ENCODE measurements around the gene TNS3.

The TNS3 gene

GRCh38 chr7:47428052-47428767, 153.7 kb downstream of the TNS3 start:
- H3K36me3 ChIP-seq (ENCODE audit: control insufficient read depth in 2 of 2, insufficient read depth in 2 of 2, low read length in 2 of 2) = peaks cover 0 to 13% of the 10 kb centered on the region in 2 donors
- no peak overlapping the region for H3K27ac ChIP-seq (ENCODE audit: low read length)
- H3K9me3 ChIP-seq (ENCODE audit: control insufficient read depth in 2 of 2, low read length in 2 of 2) = no peaks in the 10 kb centered on the region
- H3K4me3 ChIP-seq (ENCODE audit: low read length in 2 of 2) = no peak overlapping the region
- no peak overlapping the region for H3K9ac ChIP-seq (ENCODE audit: low read length in 2 of 2)
- no peaks in the 10 kb centered on the region for H3K27me3 ChIP-seq (ENCODE audit: control insufficient read depth in 1 of 2, insufficient read depth in 2 of 2, low read length in 2 of 2)
- peaks cover 3% of the 10 kb centered on the region for H3K4me1 ChIP-seq (ENCODE audit: control insufficient read depth, insufficient read depth, low read length)

- no peaks in the 10 kb centered on the region for H3K9me3 ChIP-seq (ENCODE audit: control insufficient read depth in 2 of 2, low read length in 2 of 2)
- peaks cover 0 to 15% of the 10 kb centered on the region in 2 donors for H3K36me3 ChIP-seq (ENCODE audit: control insufficient read depth in 2 of 2, insufficient read depth in 2 of 2, low read length in 2 of 2)
- H3K27me3 ChIP-seq (ENCODE audit: control insufficient read depth in 1 of 2, insufficient read depth in 2 of 2, low read length in 2 of 2) = no peaks in the 10 kb centered on the region
- no peak overlapping the region for H3K27ac ChIP-seq (ENCODE audit: low read length)
- H3K4me3 ChIP-seq (ENCODE audit: low read length in 2 of 2) = no peak overlapping the region
- H3K4me1 ChIP-seq (ENCODE audit: control insufficient read depth, insufficient read depth, low read length) = peaks cover 3% of the 10 kb centered on the region
- no peak overlapping the region for H3K9ac ChIP-seq (ENCODE audit: low read length in 2 of 2)
These were observed 154.8 kb downstream of the TNS3 start for GRCh38 chr7:47427051-47427643.

GRCh38 chr7:47424523-47424922, 157.4 kb downstream of the TNS3 start:
- H3K27ac ChIP-seq (ENCODE audit: low read length) = no peak overlapping the region
- H3K9me3 ChIP-seq (ENCODE audit: control insufficient read depth in 2 of 2, low read length in 2 of 2) = no peaks in the 10 kb centered on the region
- peaks cover 3% of the 10 kb centered on the region for H3K4me1 ChIP-seq (ENCODE audit: control insufficient read depth, insufficient read depth, low read length)
- no peak overlapping the region for H3K9ac ChIP-seq (ENCODE audit: low read length in 2 of 2)
- H3K36me3 ChIP-seq (ENCODE audit: control insufficient read depth in 2 of 2, insufficient read depth in 2 of 2, low read length in 2 of 2) = peaks cover 2 to 25% of the 10 kb centered on the region in 2 donors
- no peaks in the 10 kb centered on the region for H3K27me3 ChIP-seq (ENCODE audit: control insufficient read depth in 1 of 2, insufficient read depth in 2 of 2, low read length in 2 of 2)
- no peak overlapping the region for H3K4me3 ChIP-seq (ENCODE audit: low read length in 2 of 2)

GRCh38 chr7:47423196-47423595, 158.7 kb downstream of the TNS3 start:
- Histone ChIP-seq H3K4me1 (ENCODE audit: control insufficient read depth, insufficient read depth, low read length) (peaks cover 3% of the 10 kb centered on the region), H3K27ac (ENCODE audit: low read length) (no peak overlapping the region), H3K27me3 (ENCODE audit: control insufficient read depth in 1 of 2, insufficient read depth in 2 of 2, low read length in 2 of 2) (no peaks in the 10 kb centered on the region), H3K4me3 (ENCODE audit: low read length in 2 of 2) (no peak overlapping the region), H3K36me3 (ENCODE audit: control insufficient read depth in 2 of 2, insufficient read depth in 2 of 2, low read length in 2 of 2) (peaks cover 2 to 25% of the 10 kb centered on the region in 2 donors), H3K9me3 (ENCODE audit: control insufficient read depth in 2 of 2, low read length in 2 of 2) (no peaks in the 10 kb centered on the region), H3K9ac (ENCODE audit: low read length in 2 of 2) (no peak overlapping the region)

GRCh38 chr7:47422611-47423010, 159.3 kb downstream of the TNS3 start:
- H3K4me1 ChIP-seq (ENCODE audit: control insufficient read depth, insufficient read depth, low read length) = peaks cover 2% of the 10 kb centered on the region
- peaks cover 2 to 25% of the 10 kb centered on the region in 2 donors for H3K36me3 ChIP-seq (ENCODE audit: control insufficient read depth in 2 of 2, insufficient read depth in 2 of 2, low read length in 2 of 2)
- no peak overlapping the region for H3K4me3 ChIP-seq (ENCODE audit: low read length in 2 of 2)
- no peak overlapping the region for H3K9ac ChIP-seq (ENCODE audit: low read length in 2 of 2)
- H3K27ac ChIP-seq (ENCODE audit: low read length) = no peak overlapping the region
- no peaks in the 10 kb centered on the region for H3K9me3 ChIP-seq (ENCODE audit: control insufficient read depth in 2 of 2, low read length in 2 of 2)
- no peaks in the 10 kb centered on the region for H3K27me3 ChIP-seq (ENCODE audit: control insufficient read depth in 1 of 2, insufficient read depth in 2 of 2, low read length in 2 of 2)

GRCh38 chr7:47421456-47421855, 160.5 kb downstream of the TNS3 start:
- Histone ChIP-seq H3K4me1 (ENCODE audit: control insufficient read depth, insufficient read depth, low read length) (no peaks in the 10 kb centered on the region), H3K4me3 (ENCODE audit: low read length in 2 of 2) (no peak overlapping the region), H3K9me3 (ENCODE audit: control insufficient read depth in 2 of 2, low read length in 2 of 2) (no peaks in the 10 kb centered on the region), H3K36me3 (ENCODE audit: control insufficient read depth in 2 of 2, insufficient read depth in 2 of 2, low read length in 2 of 2) (peaks cover 4 to 27% of the 10 kb centered on the region in 2 donors), H3K9ac (ENCODE audit: low read length in 2 of 2) (no peak overlapping the region), H3K27me3 (ENCODE audit: control insufficient read depth in 1 of 2, insufficient read depth in 2 of 2, low read length in 2 of 2) (no peaks in the 10 kb centered on the region), H3K27ac (ENCODE audit: low read length) (no peak overlapping the region)

GRCh38 chr7:47420122-47420780, 161.7 kb downstream of the TNS3 start:
- Histone ChIP-seq H3K9ac (ENCODE audit: low read length in 2 of 2) (no peak overlapping the region), H3K27me3 (ENCODE audit: control insufficient read depth in 1 of 2, insufficient read depth in 2 of 2, low read length in 2 of 2) (no peaks in the 10 kb centered on the region), H3K36me3 (ENCODE audit: control insufficient read depth in 2 of 2, insufficient read depth in 2 of 2, low read length in 2 of 2) (peaks cover 5 to 25% of the 10 kb centered on the region in 2 donors), H3K4me1 (ENCODE audit: control insufficient read depth, insufficient read depth, low read length) (no peaks in the 10 kb centered on the region), H3K27ac (ENCODE audit: low read length) (no peak overlapping the region), H3K9me3 (ENCODE audit: control insufficient read depth in 2 of 2, low read length in 2 of 2) (no peaks in the 10 kb centered on the region), H3K4me3 (ENCODE audit: low read length in 2 of 2) (no peak overlapping the region)

GRCh38 chr7:47419471-47419870, 162.4 kb downstream of the TNS3 start:
- Histone ChIP-seq H3K4me3 (ENCODE audit: low read length in 2 of 2) (no peak overlapping the region), H3K36me3 (ENCODE audit: control insufficient read depth in 2 of 2, insufficient read depth in 2 of 2, low read length in 2 of 2) (peaks cover 5 to 29% of the 10 kb centered on the region in 2 donors), H3K27ac (ENCODE audit: low read length) (no peak overlapping the region), H3K9ac (ENCODE audit: low read length in 2 of 2) (no peak overlapping the region), H3K9me3 (ENCODE audit: control insufficient read depth in 2 of 2, low read length in 2 of 2) (no peaks in the 10 kb centered on the region), H3K4me1 (ENCODE audit: control insufficient read depth, insufficient read depth, low read length) (no peaks in the 10 kb centered on the region), H3K27me3 (ENCODE audit: control insufficient read depth in 1 of 2, insufficient read depth in 2 of 2, low read length in 2 of 2) (no peaks in the 10 kb centered on the region)

GRCh38 chr7:47418601-47419309, 163.2 kb downstream of the TNS3 start:
- H3K27ac ChIP-seq (ENCODE audit: low read length) = no peak overlapping the region
- H3K4me1 ChIP-seq (ENCODE audit: control insufficient read depth, insufficient read depth, low read length) = no peaks in the 10 kb centered on the region
- H3K4me3 ChIP-seq (ENCODE audit: low read length in 2 of 2) = no peak overlapping the region
- peaks cover 5 to 28% of the 10 kb centered on the region in 2 donors for H3K36me3 ChIP-seq (ENCODE audit: control insufficient read depth in 2 of 2, insufficient read depth in 2 of 2, low read length in 2 of 2)
- H3K27me3 ChIP-seq (ENCODE audit: control insufficient read depth in 1 of 2, insufficient read depth in 2 of 2, low read length in 2 of 2) = no peaks in the 10 kb centered on the region
- H3K9me3 ChIP-seq (ENCODE audit: control insufficient read depth in 2 of 2, low read length in 2 of 2) = no peaks in the 10 kb centered on the region
- no peak overlapping the region for H3K9ac ChIP-seq (ENCODE audit: low read length in 2 of 2)

GRCh38 chr7:47416492-47417480, 165.1 kb downstream of the TNS3 start:
- Histone ChIP-seq H3K9me3 (ENCODE audit: control insufficient read depth in 2 of 2, low read length in 2 of 2) (no peaks in the 10 kb centered on the region), H3K9ac (ENCODE audit: low read length in 2 of 2) (no peak overlapping the region), H3K36me3 (ENCODE audit: control insufficient read depth in 2 of 2, insufficient read depth in 2 of 2, low read length in 2 of 2) (peaks cover 3 to 24% of the 10 kb centered on the region in 2 donors), H3K27ac (ENCODE audit: low read length) (no peak overlapping the region), H3K4me3 (ENCODE audit: low read length in 2 of 2) (no peak overlapping the region), H3K27me3 (ENCODE audit: control insufficient read depth in 1 of 2, insufficient read depth in 2 of 2, low read length in 2 of 2) (no peaks in the 10 kb centered on the region), H3K4me1 (ENCODE audit: control insufficient read depth, insufficient read depth, low read length) (no peaks in the 10 kb centered on the region)

Data from stomach smooth muscle (tissue), 2 donors.